IPS-18c (cell line): ENCODE measurements around the gene ZNF598.
"Not testable (repeated sequence)": the region's sequence is repeated elsewhere in the genome, so short reads cannot be mapped to it uniquely, and the experiment has no call there.

Source experiments
- H3K4me3 ChIP-seq: 2 replicates; pipeline ENCODE4 v1.7.0; 2013; ENCODE audit warnings: low read depth, mild to moderate bottlenecking, low read length, moderate library complexity; ENCODE audit not compliant: insufficient read depth
- H3K9me3 ChIP-seq: one replicate; pipeline ENCODE4 v1.6.1; 2013; ENCODE audit warnings: mild to moderate bottlenecking, low read length, moderate library complexity; ENCODE audit not compliant: control insufficient read depth, insufficient read depth

The ZNF598 gene

DNA sequence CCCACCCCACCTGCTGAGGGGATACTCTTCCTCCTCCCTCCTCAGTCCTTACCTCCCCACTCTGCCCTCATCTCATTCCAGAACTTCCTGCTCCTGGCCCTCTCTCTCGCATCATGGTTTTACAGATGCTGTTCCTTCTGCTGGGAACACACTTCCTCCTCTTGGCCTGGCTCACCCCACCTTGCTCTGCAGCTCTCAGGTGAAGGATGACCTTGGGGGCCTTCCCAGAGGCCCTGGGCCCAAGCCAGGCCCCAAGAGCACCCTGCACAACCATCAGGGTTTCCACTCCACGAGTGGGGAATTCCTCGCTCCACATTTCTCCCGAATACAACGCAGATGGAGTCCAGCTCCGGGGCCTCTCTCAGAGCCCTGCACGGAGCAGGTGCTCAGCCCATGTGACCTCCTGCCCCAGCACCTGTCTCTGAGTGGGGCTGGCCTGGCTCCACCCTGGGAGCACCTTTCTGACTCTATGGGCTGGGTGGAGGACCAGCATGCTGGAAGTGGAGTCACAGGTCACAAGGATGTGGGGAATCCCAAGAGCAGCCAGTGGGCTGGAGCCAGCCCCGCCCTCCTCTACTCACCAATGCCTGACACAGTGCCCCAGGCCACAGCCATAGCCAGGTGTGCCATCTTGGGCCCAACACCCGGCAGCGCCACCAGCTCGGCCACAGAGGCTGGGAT is 33.5 kb upstream of the ZNF598 start:
- no peaks in the 10 kb centered on the region for H3K9me3 ChIP-seq
- no peak overlapping the region for H3K4me3 ChIP-seq

DNA sequence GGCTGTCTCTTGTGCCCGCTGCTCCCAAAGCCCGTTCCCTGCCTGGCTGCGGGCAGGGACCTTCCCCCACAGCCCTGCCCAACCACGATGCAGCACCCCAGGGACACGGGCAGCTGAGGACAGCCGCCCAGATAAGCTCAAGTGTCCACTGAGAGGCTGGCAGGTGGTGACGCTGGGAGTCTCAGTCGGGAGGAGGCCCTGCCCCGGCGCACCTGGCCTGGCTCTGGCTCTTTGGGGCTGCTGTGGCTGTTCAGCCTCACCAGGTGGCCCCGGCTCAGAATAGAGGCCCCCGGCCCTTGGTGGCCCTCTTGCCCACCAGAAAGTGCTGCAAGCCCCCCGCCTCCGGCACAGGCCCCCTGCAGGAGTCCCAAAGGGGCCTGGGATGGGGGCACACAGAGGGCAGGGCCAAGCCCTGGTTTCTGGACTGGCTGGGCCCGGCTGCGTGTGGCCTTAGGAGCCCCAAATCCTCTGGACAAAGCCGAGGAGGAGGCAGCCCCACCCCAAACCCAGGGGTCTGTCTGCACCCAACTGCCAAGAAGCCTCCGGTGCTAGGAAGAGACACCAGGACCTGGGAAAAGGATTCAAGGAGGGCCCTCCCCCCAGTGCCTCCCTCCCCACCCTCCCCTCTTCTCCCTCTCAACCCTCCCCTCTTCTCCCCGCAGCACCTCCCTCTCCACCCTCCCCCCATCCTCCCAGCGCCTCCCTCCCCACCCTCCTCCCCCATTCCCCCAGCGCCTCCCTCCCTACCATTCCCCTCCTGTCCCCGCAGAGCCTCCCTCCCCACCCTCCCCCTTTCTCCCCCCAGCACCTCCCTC is 32.8 kb upstream of the ZNF598 start:
- Histone ChIP-seq H3K9me3 (no peaks in the 10 kb centered on the region), H3K4me3 (no peak overlapping the region)

DNA sequence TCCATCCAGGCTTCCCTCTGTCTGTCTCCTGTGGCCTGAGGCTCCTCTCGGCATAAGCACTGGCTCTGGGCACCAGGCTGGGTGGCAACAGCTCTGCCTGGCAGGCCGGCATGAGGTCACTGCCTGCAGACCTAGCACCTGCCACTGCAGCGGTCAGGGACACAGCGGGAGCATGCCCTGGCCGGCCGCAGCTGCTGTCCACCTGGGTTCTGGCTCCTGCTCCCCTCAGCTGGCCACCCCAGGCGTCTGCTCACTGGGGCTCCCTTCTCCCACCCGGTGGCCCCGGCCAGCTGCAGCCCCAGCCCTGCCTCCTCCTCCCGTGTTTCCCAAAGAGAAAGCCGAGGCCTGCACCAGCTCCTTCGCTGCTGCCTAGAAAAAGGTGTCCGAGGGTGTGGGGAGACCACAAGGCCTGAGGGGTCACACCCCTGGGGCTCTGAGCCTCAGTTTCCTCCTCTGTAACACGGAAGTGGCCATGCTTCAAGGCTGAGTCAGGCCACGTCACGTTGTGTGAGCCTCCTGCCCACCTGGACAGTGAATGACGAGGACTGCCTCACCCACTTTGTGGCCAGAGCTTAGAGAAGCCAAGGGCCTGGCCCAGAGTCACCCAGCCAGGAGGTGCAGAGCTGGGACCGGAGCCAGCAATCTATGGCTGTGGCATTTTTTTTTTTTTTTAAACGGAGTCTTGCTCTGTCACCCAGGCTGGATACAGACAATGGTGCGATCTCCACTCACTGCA is 31.3 kb upstream of the ZNF598 start:
- H3K9me3 ChIP-seq, result no peaks in the 10 kb centered on the region
- H3K4me3 ChIP-seq, result no peak overlapping the region

DNA sequence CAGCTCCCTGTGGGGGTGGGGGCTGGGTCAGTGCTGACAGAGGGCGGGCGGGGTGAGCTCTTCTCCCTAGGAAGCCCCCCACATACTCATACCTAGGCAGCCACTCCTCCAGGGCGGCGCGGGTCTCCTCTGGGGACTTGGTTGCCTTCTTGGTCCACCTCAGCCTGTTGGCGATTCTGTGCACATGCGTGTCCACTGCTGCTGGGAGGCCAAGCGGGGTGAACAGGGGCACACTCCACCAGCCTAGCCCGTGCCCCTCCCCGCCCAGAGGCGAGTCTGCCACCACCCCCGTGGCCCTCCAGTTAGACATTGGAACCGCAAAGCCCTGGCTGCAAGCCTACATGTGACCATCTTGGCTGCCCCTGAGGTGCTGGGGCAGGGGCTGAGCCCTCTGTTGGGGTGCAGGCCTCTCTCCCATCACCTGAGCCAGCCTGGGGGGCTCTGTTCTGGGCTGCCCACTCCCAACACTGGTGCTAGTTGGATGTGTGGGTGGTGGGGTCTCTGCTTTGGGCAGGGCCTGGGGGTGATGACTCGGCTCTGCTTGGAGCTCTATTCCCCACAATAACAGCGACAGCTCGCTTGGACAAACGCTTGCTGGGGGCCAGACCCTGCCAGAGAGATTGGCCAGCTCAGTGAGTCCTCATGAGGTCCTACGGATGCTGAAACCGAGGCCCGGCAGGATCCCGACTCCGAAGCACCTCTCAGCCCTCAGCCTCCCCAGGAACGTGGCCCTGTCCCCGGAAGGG is 30.6 kb upstream of the ZNF598 start:
- H3K4me3 ChIP-seq, result no peak overlapping the region
- no peaks in the 10 kb centered on the region for H3K9me3 ChIP-seq

GRCh38 chr16:2039274-2040031 is 29.8 kb upstream of the ZNF598 start:
- H3K9me3 ChIP-seq, result no peaks in the 10 kb centered on the region
- no peak overlapping the region for H3K4me3 ChIP-seq

GRCh38 chr16:2038382-2039231 is 29.0 kb upstream of the ZNF598 start:
- no peak overlapping the region for H3K4me3 ChIP-seq
- H3K9me3 ChIP-seq, result no peaks in the 10 kb centered on the region

DNA sequence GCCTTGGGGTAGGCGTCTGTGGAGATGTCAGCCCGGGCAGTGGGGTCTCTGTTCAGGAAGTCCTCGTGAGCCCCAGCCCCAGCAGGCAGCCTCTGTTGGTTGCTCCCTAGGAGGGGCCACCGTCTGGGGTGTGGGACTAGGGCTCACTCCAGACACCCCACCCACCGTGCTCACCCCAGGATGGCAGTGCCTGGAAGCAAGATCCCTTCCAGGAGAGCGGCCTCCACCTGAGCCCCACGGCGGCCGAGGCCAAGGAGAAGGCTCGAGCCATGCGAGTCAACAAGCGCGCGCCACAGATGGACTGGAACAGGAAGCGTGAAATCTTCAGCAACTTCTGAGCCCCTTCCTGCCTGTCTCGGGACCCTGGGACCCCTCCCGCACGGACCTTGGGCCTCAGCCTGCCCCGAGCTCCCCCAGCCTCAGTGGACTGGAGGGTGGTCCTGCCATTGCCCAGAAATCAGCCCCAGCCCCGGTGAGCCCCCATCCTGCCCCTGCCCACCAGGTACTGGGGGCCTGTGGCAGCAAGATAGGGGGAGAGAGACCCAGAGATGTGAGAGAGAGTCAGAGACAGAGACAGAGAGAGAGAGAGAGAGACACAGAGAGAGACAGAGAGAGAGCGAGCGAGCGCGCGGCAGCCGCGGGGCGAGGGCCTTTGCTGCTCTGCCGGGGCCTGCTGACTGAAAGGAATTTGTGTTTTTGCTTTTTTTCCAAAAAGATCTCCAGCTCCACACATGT is 28.2 kb upstream of the ZNF598 start:
- Histone ChIP-seq H3K4me3 (no peak overlapping the region), H3K9me3 (no peaks in the 10 kb centered on the region)

DNA sequence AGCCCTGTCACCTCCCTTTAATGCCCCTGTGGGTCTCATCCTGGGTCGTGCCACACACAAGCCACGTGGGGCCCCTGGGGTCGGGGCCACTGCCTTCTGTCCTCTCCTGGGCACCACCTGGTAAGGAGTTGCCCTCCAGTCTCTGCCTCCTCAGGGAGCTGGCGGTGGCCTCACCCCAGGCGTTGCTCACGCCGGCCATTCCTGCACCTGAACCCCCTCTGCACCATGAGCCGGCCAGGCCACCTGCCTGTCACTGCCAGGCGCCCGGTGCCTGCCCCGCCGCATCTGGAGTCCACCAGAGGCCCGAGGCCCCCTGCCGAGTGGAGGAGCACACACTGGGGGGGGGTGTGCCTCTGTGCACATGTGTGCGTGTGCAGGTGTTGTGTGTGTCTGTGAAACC is 27.5 kb upstream of the ZNF598 start:
- Histone ChIP-seq H3K9me3 (no peaks in the 10 kb centered on the region), H3K4me3 (no peak overlapping the region)

GRCh38 chr16:2036200-2036966 is 26.8 kb upstream of the ZNF598 start:
- Histone ChIP-seq H3K4me3 (no peak overlapping the region), H3K9me3 (no peaks in the 10 kb centered on the region)

- H3K4me3 ChIP-seq, result no peak overlapping the region
- no peaks in the 10 kb centered on the region for H3K9me3 ChIP-seq
Observed at GRCh38 chr16:2035431-2036199, 26.0 kb upstream of the ZNF598 start.

- Histone ChIP-seq H3K9me3 (no peaks in the 10 kb centered on the region), H3K4me3 (no peak overlapping the region)
Observed at GRCh38 chr16:2034696-2035430, 25.2 kb upstream of the ZNF598 start.

DNA sequence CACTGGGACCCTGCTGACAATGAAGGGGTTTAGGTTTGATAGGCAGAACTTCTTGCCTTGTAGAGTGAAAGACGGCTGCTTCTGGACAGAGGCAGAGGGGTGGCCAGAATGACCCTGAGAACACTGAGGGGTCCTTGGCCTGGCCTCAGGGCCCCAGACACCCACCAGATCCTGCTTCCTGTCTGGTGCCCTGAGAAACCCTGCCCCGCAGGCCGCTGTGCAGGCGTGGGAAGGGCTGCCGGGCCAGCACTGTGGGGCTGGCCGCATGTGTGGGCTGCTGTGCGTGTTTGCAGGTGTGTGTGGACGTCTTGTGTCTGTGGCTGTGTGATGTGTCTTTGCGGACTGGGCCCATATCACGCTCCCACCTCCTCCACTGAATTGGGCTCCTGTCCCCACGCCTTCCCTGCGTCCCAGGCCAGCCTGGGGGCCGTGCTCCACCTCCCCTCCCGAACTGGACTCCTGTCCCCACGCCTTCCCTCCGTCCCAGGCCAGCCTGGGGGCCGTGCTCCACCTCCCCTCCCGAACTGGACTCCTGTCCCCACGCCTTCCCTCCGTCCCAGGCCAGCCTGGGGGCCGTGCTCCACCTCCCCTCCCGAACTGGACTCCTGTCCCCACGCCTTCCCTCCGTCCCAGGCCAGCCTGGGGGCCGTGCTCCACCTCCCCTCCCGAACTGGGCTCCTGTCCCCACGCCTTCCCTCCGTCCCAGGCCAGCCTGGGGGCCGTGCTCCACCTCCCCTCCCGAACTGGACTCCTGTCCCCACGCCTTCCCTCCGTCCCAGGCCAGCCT is 24.5 kb upstream of the ZNF598 start:
- not testable (repeated sequence) for H3K9me3 ChIP-seq, H3K4me3 ChIP-seq
